ENCODE results near the gene TADA2A.
"Not testable (repeated sequence)": the region's sequence is repeated elsewhere in the genome, so short reads cannot be mapped to it uniquely, and the experiment has no call there.

The TADA2A gene

DNA sequence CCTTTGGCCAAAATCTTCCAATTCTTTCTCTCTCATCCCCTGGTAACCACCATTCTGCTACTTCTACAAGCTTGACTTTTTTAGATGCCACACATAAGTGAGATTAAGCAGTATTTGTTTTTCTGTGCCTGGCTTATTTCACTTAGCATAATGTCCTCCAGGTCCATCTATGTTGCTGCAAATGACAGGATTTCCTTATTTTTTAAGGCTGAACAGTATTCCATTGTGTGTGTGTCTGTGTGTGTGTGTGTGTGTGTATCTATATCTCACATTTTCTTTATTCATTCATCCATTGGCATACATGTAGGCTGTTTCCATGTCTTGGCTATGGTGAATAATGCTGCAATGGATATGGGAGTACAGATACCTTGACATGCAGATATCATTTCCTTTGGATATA, 6.2 kb upstream of the TADA2A start:
- DNase-seq (ENCODE audit: low read depth in 2 of 2): no peak

DNA sequence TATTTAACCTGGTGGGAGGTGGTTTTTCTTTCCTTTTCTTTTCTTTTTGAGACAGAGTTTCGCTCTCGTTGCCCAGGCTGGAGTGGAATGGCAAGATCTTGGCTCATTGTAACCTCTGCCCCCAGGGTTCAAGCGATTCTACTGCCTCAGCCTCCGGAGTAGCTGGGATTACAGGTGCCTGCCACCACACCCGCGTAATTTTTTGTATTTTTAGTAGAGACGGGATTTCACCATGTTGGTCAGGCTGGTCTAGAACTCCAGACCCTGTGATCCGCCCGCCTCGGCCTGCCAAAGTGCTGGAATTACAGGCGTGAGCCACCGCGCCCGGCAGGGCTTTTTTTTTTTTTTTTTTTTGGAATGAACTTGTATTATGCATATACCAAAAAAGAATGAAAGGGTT, 1.2 kb upstream of the TADA2A start:
- DNase-seq (ENCODE audit: low read depth in 2 of 2): not testable (repeated sequence)

DNA sequence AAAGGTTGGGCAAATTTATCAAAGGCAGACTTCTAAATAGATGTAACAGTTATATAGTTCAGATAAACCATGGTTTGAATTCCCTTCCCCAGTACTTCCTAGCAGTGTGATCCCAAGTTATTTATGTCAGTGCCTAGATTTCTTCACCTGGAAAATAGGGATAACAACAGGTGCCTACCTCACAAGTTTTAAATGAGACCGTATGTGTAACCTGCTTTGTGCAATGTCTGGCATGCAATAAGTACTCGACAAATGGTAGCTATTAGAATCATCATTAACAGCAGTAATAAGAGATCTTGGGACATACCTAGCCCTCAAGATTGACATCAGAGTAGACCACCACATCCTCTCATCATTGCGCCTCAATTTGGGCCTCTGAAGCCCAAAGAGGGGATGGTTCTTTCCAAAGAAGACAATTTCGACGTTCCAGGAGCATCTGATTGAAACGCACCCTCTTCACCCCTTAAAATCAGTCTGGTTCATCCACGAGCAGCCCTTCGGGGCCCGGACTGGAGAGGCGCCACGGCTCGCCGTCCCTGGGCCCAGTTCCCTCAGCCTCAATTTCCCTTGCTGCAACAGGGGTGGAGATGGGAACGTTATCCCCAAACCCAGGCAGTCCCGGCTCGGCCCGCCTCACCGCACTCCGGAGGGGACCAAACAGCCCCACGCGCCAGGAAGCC, 591 bp upstream of the TADA2A start:
- no peak for DNase-seq (ENCODE audit: low read depth in 2 of 2)

- DNase-seq (ENCODE audit: low read depth in 2 of 2): not testable (repeated sequence)
Measured at GRCh38 chr17:37408145-37408479, 1.4 kb downstream of the TADA2A start.

DNA sequence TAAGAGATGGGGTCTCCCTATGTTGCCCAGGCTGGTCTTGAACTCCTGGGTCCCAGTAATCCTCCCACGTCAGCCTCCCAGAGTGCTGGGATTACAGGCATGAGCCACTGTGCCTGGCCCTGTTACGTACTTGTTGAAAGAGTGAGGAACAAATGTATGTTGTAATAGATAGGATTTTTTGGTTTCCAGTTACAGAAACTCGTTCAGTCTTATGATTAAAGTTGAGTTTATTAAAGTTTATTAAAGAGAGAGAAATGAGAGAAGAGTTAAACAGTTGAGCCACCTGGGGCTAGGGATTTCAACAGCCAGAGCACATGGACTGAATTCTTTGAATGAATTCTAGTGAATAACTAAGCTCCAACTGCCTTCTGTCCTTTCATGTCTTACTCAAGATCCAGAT, 3.7 kb downstream of the TADA2A start:
- DNase-seq (ENCODE audit: low read depth in 2 of 2): no peak

DNA sequence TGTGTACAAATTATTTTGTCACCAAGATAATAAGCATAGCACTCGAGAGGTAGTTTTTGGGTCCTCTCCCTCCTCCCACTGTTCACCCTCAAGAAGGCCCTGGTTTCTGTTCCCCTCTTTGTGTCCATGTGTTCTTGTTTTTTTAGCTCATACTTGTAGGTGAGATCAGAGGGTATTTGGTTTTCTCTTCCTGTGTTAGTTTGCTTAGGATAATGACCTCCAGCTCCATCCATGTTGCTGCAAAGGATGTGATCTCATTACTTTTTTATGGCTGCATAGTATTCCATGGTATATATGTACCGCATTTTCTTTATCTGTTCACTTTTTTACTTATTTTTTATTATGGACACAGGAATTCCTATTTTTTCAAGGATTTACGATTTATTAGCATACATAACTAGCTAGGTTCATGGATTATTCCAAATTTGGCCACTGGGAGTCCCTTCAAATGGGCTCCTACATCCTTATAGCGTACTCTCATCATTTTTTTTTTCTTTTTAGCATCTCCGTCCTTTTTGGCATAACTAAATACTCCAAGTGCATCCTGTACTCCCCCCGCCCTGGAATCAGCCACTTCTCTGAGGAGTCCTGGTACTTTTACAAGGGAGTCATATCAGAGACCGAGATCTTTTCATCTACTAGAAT, 7.3 kb downstream of the TADA2A start:
- DNase-seq (ENCODE audit: low read depth in 2 of 2): no peak

DNA sequence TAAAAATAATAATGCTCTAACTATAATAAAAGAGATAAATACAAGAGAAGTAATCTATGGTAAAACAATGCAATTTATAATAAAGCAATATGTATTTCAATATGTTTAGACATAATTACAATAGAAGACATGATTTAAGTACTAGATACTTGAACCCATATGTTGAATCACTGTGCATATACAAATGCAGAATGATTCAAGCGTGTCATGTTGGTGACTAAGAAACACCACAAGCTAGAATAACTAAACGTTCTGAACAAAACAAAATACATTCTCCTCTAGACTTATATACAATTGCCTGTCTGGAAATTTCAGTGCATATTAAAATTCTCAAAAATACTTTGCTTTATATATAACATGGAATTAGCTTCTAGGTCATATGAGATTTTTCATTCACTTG, 11.2 kb downstream of the TADA2A start:
- DNase-seq (ENCODE audit: low read depth in 2 of 2): no peak

DNA sequence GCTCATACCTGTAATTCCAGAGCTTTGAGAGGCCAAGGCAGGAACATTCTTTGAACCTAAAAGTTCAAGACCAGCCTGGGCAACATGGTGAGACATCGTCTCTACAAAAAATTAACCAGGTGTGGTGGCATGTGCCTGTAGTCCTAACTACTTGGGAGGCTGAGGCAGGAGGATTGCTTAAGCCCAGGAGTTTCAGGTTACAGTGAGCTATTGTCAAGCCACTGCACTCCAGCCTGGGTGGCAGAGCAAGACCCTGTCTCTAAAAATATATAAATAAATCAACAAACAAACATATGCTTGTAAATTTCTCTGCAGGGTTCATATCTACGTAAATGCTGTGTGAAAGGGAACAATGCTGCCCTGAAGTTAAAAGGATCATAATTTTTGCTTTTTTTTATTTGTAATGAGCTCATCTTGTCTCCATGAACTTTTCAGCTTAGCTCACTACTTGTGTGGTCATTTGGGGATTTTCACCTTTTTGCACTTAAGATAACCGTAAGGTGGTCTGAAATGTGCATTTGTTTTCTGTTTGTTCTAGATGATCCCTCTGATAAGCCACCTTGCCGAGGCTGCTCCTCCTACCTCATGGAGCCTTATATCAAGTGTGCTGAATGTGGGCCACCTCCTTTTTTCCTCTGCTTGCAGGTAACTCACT, 16.4 kb downstream of the TADA2A start:
- no peak for DNase-seq (ENCODE audit: low read depth in 2 of 2)

DNA sequence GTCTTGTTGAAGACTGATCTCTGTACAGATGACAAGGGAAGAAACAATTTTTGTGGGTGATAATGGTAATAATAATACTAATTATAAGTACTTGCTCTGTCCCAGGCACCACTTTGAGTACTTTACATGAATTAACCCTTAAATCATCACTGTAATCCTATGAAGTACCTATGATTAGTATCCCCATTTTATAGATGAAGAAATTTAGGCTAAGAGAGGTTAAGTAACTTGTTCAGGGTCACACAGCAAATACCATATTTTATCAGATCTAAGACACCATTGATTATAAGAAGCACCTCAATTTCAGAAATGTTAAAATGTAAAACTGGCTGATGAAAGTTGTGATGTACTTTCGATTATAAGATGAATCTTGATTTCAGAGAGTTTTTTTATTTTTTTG, 18.6 kb downstream of the TADA2A start:
- DNase-seq (ENCODE audit: low read depth in 2 of 2): no peak

GRCh38 chr17:37429039-37429438, 22.4 kb downstream of the TADA2A start:
- no peak for DNase-seq (ENCODE audit: low read depth in 2 of 2)

- DNase-seq (ENCODE audit: low read depth in 2 of 2): no peak
Measured at GRCh38 chr17:37429453-37429852, 22.8 kb downstream of the TADA2A start.

- no peak for DNase-seq (ENCODE audit: low read depth in 2 of 2)
Measured at GRCh38 chr17:37430051-37430627, 23.5 kb downstream of the TADA2A start.

GRCh38 chr17:37432671-37433070, 26.0 kb downstream of the TADA2A start:
- DNase-seq (ENCODE audit: low read depth in 2 of 2): no peak

DNA sequence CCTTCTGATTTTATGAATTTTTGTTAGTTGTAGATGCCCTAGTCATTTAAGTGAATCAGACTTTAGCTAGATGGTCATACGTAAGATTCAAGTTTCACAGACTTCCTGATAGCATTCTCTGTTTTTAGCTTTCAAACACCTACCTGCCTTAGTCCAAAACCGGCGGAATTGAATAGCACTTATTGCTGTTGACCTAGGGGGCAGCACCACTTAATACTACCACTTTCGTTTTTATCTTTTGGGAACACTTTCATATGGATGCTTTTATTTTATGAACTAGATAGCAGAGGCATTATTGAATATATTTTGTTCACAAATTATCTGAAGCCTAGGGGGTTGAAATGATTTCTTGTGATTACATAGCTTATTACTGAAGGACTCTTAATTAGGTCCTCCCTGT, 31.5 kb downstream of the TADA2A start:
- DNase-seq (ENCODE audit: low read depth in 2 of 2): no peak

GRCh38 chr17:37440424-37440823, 33.7 kb downstream of the TADA2A start:
- DNase-seq (ENCODE audit: low read depth in 2 of 2): no peak

GRCh38 chr17:37441369-37442014, 34.8 kb downstream of the TADA2A start:
- DNase-seq (ENCODE audit: low read depth in 2 of 2): not testable (repeated sequence)

DNA sequence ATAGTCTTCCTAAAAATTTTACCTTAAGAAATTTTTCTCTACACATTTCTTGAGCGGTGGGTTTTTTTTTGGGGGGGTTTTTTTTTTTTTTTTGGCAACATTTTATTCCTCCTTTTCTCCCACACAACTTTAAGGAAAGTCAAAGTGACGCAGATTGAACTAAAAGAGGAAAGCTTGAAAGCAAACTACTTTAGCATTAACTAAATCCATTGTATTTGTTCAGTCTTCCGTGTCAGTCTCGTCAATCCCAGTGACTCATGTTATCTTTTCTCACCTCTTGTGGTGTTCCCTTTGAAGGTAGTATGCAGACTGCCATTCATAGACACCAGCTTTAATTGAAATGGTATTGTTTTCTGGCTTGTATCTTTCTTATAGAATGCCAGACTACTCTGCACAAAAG, 39.3 kb downstream of the TADA2A start:
- no peak for DNase-seq (ENCODE audit: low read depth in 2 of 2)

DNA sequence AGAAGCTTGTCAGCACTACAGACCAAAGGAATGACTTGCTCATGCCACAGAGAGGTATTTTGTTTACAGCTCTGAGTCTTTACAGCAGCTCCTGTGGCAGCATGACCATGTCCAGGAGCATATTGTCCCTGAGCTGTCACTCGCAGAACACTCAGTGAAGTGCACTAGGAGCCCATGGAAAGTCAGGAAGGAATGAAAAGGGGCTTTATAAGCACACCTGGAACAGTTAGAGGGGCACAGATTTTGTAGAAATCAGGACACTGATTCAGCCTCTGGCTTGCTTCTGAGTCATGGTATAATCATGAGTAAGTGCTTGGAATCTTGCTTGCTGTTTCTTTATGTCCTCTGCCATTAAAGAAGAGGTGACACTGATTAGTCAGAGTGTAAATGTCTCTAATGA, 41.0 kb downstream of the TADA2A start:
- no peak for DNase-seq (ENCODE audit: low read depth in 2 of 2)

GRCh38 chr17:37450112-37450511, 43.4 kb downstream of the TADA2A start:
- DNase-seq (ENCODE audit: low read depth in 2 of 2): no peak

- DNase-seq (ENCODE audit: low read depth in 2 of 2): not testable (repeated sequence)
Measured at GRCh38 chr17:37457801-37458200, 51.1 kb downstream of the TADA2A start.

DNA sequence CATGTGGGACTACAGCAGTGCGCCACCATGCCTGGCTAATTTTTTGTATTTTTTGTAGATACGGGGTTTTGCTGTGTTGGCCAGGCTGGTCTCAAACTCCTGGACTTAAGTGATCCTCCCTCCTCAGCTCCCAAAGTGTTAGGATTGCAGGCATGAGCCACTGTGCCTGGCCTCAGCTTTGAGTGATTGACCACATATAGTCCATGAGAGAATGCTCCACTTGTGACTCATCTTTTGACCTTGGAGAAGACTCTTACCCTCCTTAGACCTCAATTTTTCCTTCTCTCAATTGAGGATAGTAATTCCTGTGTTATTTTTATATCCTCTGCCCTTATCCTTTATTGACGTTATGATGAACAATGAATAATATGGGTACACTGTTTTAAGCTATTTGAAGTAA, 52.1 kb downstream of the TADA2A start:
- no peak for DNase-seq (ENCODE audit: low read depth in 2 of 2)

DNA sequence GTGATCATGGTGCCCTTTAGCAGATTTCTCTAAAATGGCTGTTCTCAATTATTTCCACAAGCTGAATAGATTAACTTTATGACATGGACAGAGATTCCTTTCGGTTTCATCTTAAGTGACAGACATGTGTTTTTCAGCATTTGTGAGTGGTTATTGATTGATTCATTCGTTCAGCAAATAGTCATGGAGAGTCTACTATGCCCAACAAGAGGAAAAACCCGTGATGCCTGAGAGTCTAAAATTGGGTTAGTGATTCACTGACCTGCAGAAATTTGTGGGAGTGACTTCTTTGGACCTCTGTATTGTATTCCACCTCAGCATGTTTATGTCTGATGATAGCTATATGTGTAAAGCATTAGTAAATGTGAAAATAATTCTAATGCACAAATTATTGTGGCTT, 55.0 kb downstream of the TADA2A start:
- DNase-seq (ENCODE audit: low read depth in 2 of 2): no peak

DNA sequence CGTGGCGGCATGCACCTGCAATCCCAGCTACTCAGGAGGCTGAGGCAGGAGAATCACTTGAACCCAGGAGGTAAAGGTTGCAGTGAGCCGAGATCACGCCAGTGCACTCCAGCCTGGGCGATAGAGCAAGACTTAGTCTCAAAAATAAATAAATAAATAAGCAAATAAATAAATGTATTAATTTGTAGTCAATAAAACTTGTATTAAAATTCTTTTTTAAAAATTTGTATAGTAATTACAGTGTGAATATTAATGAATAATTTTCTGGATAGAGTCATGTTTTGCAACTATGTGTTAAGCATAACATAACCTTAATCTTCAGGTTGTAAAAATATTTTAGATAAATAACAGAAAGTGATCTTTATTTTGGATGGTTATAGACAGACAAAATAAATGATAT, 55.8 kb downstream of the TADA2A start:
- DNase-seq (ENCODE audit: low read depth in 2 of 2): no peak
